Stomach (tissue), 9 donors: ENCODE results near the gene FATE1. TPM values are rescaled to one million over a fixed set of nuclear protein-coding genes. Genes with fewer than 3 reads are reported as not detected.

ENCODE experiments used
- DNase-seq, 2 donors: peaks; one replicate each; pipeline versions ENCODE4 v3.0.0 to v3.0.0-alpha.2; 2013 to 2019
- H3K27ac ChIP-seq, 5 donors: fragments of 200-600 bp in 4 of 5; sonication (generic) in 4 of 5; one replicate each; pipeline ENCODE4 v1.5.1; 2013 to 2019; ENCODE audit warnings: mild to moderate bottlenecking in 1 of 5, moderate library complexity in 1 of 5
- H3K27me3 ChIP-seq, 3 donors: fragments of 200-600 bp; sonication (generic); one replicate each; pipeline ENCODE4 v1.5.1; 2017 to 2019; ENCODE audit warnings: mixed run types in 1 of 3
- H3K36me3 ChIP-seq, 4 donors: fragments of 200-600 bp; sonication (generic); 1 replicate in 3 of 4; 2 replicates in 1 of 4; pipeline ENCODE4 v1.5.1; 2016 to 2019
- H3K4me1 ChIP-seq, 4 donors: fragments of 200-600 bp; sonication (generic); one replicate each; pipeline ENCODE4 v1.5.1; 2016 to 2019
- H3K4me3 ChIP-seq, 4 donors: fragments of 200-600 bp; sonication (generic) in 3 of 4; one replicate each; pipeline ENCODE4 v1.5.1; 2016 to 2019; ENCODE audit warnings: mild to moderate bottlenecking in 1 of 4
- H3K9me3 ChIP-seq, 4 donors: fragments of 200-600 bp; sonication (generic); one replicate each; pipeline ENCODE4 v1.5.1; 2016 to 2019
- CTCF ChIP-seq, 7 experiments: fragments of 450-650 bp in 4 of 7; fragments of 200-600 bp in 3 of 7; sonication (generic) in 3 of 7; IDR thresholded peaks; one replicate each; pipeline ENCODE4 v1.5.1; 2016 to 2019; ENCODE audit warnings: antibody characterized with exemption in 7 of 7, control low read depth in 2 of 7, mild to moderate bottlenecking in 1 of 7
- EP300 ChIP-seq: sonication (generic); formaldehyde crosslinking; IDR thresholded peaks from one replicate; pipeline ENCODE4 v1.6.1; 2017; ENCODE audit warnings: antibody characterized with exemption
- POLR2A ChIP-seq, 4 donors: fragments of 450-650 bp; IDR thresholded peaks; one replicate each; pipeline ENCODE4 v1.6.1; 2016; ENCODE audit warnings: antibody characterized with exemption in 4 of 4, control low read depth in 2 of 4, mild to moderate bottlenecking in 1 of 4, moderate library complexity in 1 of 4
- POLR2AphosphoS5 ChIP-seq, 3 donors: sonication (generic); formaldehyde crosslinking; IDR thresholded peaks; one replicate each; pipeline ENCODE4 v1.6.1; 2016; ENCODE audit warnings: antibody characterized with exemption in 3 of 3
- WGBS, 5 donors: extraction: QIAGEN DNeasy Blood & Tissue Kit in 3 of 5; methylation state at CpG; one replicate each; pipeline versions ENCODE4 v1.1.5 to v1.1.7; 2013 to 2018; 5-methylcytosine and 5-hydroxymethylcytosine counted together
- intact Hi-C: fragments of 100-400 bp; cut with DNase I; formaldehyde crosslinking; loops from one replicate; pipeline ENCODE4 v1.15.1; 2023; ENCODE audit warnings: low total_unique reads
- polyA plus RNA-seq, 3 donors: library from polyadenylated mRNA; stranded (reverse); fragments of 200-250 nt; gene quantifications; one replicate each; pipeline ENCODE4 v1.2.3, GENCODE V29; 2013
- total RNA-seq, 5 donors: library from RNA; depleted of rRNA; stranded (reverse); fragments of >200 nt; gene quantifications; one replicate each; pipeline versions ENCODE4 v1.1.0 to v1.2.3, GENCODE V29; 2014 to 2016
- donor health status: healthy with polysubstance abuse.
- donor health status: Bipolar disorder and iron deficiency.
- donor health status: healthy.

Gene FATE1
- total and polyA plus RNA-seq, 8 donors: 0.31 TPM; not detected in 7

- no peaks in the 10 kb centered on the region for H3K27me3 ChIP-seq
- H3K4me3 ChIP-seq: no peak overlapping the region
- intact Hi-C loops: no loop called here
- no peaks in the 10 kb centered on the region for H3K9me3 ChIP-seq
- no peaks in the 10 kb centered on the region for H3K36me3 ChIP-seq
- WGBS, 5 donors: 50 to 72% (median 60%) methylated on average over 5 of the region's 5 CpGs
- H3K27ac ChIP-seq: no peak overlapping the region
- TF ChIP-seq POLR2A (IDR thresholded peaks at IDR 0.05): no peak
- no peak for TF ChIP-seq EP300
- no peak for TF ChIP-seq POLR2AphosphoS5 (IDR thresholded peaks at IDR 0.05)
- TF ChIP-seq CTCF (IDR thresholded peaks at IDR 0.05): no peak
- no peak for DNase-seq
- no peaks in the 10 kb centered on the region for H3K4me1 ChIP-seq
These were observed 4.7 kb upstream of the FATE1 start for GRCh38 chrX:151711154-151711553.

DNA sequence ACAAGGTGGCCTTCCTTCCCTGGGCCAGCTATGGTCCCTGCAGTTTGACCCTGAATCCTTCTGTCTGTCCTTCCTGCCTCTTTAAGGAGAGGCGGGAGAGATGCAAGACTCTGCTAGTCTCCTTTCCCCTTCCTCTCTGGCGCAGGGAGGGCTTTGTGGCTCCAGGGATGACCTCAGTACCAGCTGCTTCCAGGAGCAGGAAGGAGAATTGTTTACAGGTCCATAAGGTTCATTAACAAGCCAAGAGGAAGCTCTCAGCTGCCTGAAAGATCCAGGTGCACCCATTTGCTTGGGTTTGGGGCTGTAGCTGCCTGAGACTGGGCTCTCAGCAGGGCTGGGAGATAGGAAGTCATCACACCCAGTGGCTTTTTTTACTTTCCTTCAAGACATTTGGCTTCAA, 4.0 kb upstream of the FATE1 start:
- Histone ChIP-seq H3K27me3 (no peaks in the 10 kb centered on the region), H3K27ac (no peak overlapping the region), H3K36me3 (no peaks in the 10 kb centered on the region), H3K4me3 (no peak overlapping the region), H3K4me1 (no peaks in the 10 kb centered on the region), H3K9me3 (no peaks in the 10 kb centered on the region)
- peak in 1 of 2 donors; percentile 51 for DNase-seq
- WGBS, 5 donors: 6 to 51% (median 17%) methylated on average over 1 to 2 of the region's 2 CpGs
- intact Hi-C loops: no loop called here
- no peak for TF ChIP-seq POLR2A (IDR thresholded peaks at IDR 0.05)

DNA sequence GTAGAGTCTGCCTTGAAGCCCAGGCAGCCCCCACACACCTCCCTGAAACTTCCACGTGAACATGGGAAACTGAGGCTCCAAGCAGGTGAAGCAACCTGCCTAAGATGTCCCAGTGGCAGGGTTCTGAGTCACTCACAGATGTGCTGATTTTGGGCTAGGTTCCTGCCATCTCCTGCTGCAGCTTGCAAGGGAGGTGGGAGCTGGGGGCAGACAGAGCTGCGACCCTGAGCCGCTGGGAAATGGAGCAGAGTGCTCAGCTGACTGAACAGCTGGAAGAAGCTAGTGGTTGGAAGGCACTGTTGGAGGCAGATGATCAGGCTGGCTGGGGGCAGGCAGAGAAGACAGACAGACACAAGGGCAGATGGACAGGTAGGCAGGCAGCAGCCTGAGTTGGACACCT, 3.6 kb upstream of the FATE1 start:
- H3K27ac ChIP-seq: no peak overlapping the region
- no peak for TF ChIP-seq POLR2AphosphoS5 (IDR thresholded peaks at IDR 0.05)
- no peak for TF ChIP-seq POLR2A (IDR thresholded peaks at IDR 0.05)
- no peak for TF ChIP-seq CTCF (IDR thresholded peaks at IDR 0.05)
- no peak for TF ChIP-seq EP300
- 59 to 73% (median 62%) methylated on average over 3 of the region's 3 CpGs for WGBS, 5 donors

GRCh38 chrX:151713849-151714248, 2.0 kb upstream of the FATE1 start:
- Histone ChIP-seq H3K4me3 (no peak overlapping the region), H3K36me3 (no peaks in the 10 kb centered on the region), H3K27me3 (no peaks in the 10 kb centered on the region), H3K4me1 (no peaks in the 10 kb centered on the region), H3K27ac (no peak overlapping the region), H3K9me3 (no peaks in the 10 kb centered on the region)
- WGBS, 5 donors: 40 to 63% (median 52%) methylated on average over 3 of the region's 3 CpGs; no CpG with 5 or more reads in 1 of the 5 donors
- no peak for TF ChIP-seq POLR2A (IDR thresholded peaks at IDR 0.05)
- peak in 3 of 7 experiments; percentile 18 to 32 (median 29) for TF ChIP-seq CTCF (IDR thresholded peaks at IDR 0.05)
- TF ChIP-seq POLR2AphosphoS5 (IDR thresholded peaks at IDR 0.05): no peak
- DNase-seq: peak in 1 of 2 donors; percentile 32
- intact Hi-C loops: no loop called here

More for the DNA sequence above, 3.6 kb upstream of the FATE1 start:
- Histone ChIP-seq H3K4me1 (no peaks in the 10 kb centered on the region), H3K4me3 (no peak overlapping the region), H3K36me3 (no peaks in the 10 kb centered on the region), H3K27me3 (no peaks in the 10 kb centered on the region), H3K9me3 (no peaks in the 10 kb centered on the region)
- intact Hi-C loops: no loop called here
- no peak for DNase-seq

GRCh38 chrX:151714362-151714761, 1.5 kb upstream of the FATE1 start:
- Histone ChIP-seq H3K4me3 (no peak overlapping the region), H3K27me3 (no peaks in the 10 kb centered on the region), H3K4me1 (no peaks in the 10 kb centered on the region), H3K27ac (no peak overlapping the region), H3K36me3 (no peaks in the 10 kb centered on the region), H3K9me3 (no peaks in the 10 kb centered on the region)
- intact Hi-C loops: no loop called here
- no peak for DNase-seq
- WGBS, 5 donors: 46 to 66% (median 53%) methylated on average over 4 to 5 of the region's 5 CpGs
- TF ChIP-seq CTCF (IDR thresholded peaks at IDR 0.05): no peak
- no peak for TF ChIP-seq EP300
- TF ChIP-seq POLR2AphosphoS5 (IDR thresholded peaks at IDR 0.05): no peak
- TF ChIP-seq POLR2A (IDR thresholded peaks at IDR 0.05): no peak
